ENCODE measurements around the gene DOCK4.

DOCK4 gene

GRCh38 chr7:111954056-111954455 is 252.1 kb downstream of the DOCK4 start:
- TF ChIP-seq CTCF (IDR thresholded peaks at IDR 0.05; ENCODE audit: extremely low read depth, missing control alignments) = no peak
- no peak for DNase-seq (ENCODE audit: low spot score)

GRCh38 chr7:111953611-111954010 is 252.6 kb downstream of the DOCK4 start:
- DNase-seq (ENCODE audit: low spot score) = no peak
- TF ChIP-seq CTCF (IDR thresholded peaks at IDR 0.05; ENCODE audit: extremely low read depth, missing control alignments) = no peak

GRCh38 chr7:111952783-111953182 is 253.4 kb downstream of the DOCK4 start:
- no peak for TF ChIP-seq CTCF (IDR thresholded peaks at IDR 0.05; ENCODE audit: extremely low read depth, missing control alignments)
- DNase-seq (ENCODE audit: low spot score) = no peak

GRCh38 chr7:111951052-111951451 is 255.1 kb downstream of the DOCK4 start:
- no peak for DNase-seq (ENCODE audit: low spot score)
- TF ChIP-seq CTCF (IDR thresholded peaks at IDR 0.05; ENCODE audit: extremely low read depth, missing control alignments) = no peak

- TF ChIP-seq CTCF (IDR thresholded peaks at IDR 0.05; ENCODE audit: extremely low read depth, missing control alignments) = no peak
- DNase-seq (ENCODE audit: low spot score) = no peak
Measured at GRCh38 chr7:111942450-111943081, 263.6 kb downstream of the DOCK4 start.

GRCh38 chr7:111937163-111937562 is 269.0 kb downstream of the DOCK4 start:
- DNase-seq (ENCODE audit: low spot score) = no peak
- no peak for TF ChIP-seq CTCF (IDR thresholded peaks at IDR 0.05; ENCODE audit: extremely low read depth, missing control alignments)

- no peak for TF ChIP-seq CTCF (IDR thresholded peaks at IDR 0.05; ENCODE audit: extremely low read depth, missing control alignments)
Measured at GRCh38 chr7:111933609-111934008, 272.6 kb downstream of the DOCK4 start.

More at GRCh38 chr7:111933609-111934008, 272.6 kb downstream of the DOCK4 start:
- no peak for DNase-seq (ENCODE audit: low spot score)
